ENCODE measurements around the gene HES5.

- TF ChIP-seq EZH2phosphoT487 (conservative IDR thresholded peaks at IDR 0.05; ENCODE audit: low read length), result no peak
- TF ChIP-seq, protein P1, sequence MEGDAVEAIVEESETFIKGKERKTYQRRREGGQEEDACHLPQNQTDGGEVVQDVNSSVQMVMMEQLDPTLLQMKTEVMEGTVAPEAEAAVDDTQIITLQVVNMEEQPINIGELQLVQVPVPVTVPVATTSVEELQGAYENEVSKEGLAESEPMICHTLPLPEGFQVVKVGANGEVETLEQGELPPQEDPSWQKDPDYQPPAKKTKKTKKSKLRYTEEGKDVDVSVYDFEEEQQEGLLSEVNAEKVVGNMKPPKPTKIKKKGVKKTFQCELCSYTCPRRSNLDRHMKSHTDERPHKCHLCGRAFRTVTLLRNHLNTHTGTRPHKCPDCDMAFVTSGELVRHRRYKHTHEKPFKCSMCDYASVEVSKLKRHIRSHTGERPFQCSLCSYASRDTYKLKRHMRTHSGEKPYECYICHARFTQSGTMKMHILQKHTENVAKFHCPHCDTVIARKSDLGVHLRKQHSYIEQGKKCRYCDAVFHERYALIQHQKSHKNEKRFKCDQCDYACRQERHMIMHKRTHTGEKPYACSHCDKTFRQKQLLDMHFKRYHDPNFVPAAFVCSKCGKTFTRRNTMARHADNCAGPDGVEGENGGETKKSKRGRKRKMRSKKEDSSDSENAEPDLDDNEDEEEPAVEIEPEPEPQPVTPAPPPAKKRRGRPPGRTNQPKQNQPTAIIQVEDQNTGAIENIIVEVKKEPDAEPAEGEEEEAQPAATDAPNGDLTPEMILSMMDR (IDR thresholded peaks at IDR 0.05; ENCODE audit: insufficient read depth, low read length, poor library complexity, severe bottlenecking), result no peak
Observed at GRCh38 chr1:2493691-2494322, 36.3 kb downstream of the HES5 start.

Data from SU-DHL-6 (cell line).